OCI-LY1 (cell line): ENCODE results near the gene USP6NL.

Experiments
- CTCF ChIP-seq: fragments of 200-600 bp; sonication (generic), shearing (Covaris generic); IDR thresholded peaks from 2 replicates; pipeline ENCODE4 v1.5.1; 2017; ENCODE audit warnings: mild to moderate bottlenecking, antibody characterized with exemption, low read length, moderate library complexity, mixed read lengths
- EZH2 ChIP-seq: fragments of 200-600 bp; sonication (generic), shearing (Covaris generic); IDR thresholded peaks from 2 replicates; pipeline ENCODE4 v1.8.0; 2017; ENCODE audit warnings: borderline replicate concordance, mixed run types, mild to moderate bottlenecking, antibody characterized with exemption, low read length, moderate library complexity, mixed read lengths

GRCh38 chr10:11653758-11654471, 42.5 kb upstream of the USP6NL start:
- no peak for TF ChIP-seq CTCF
- TF ChIP-seq EZH2, result no peak
